ENCODE measurements around the gene TRAM2.
A peak's percentile ranks its signal among the peaks of the same experiment; 100 is the strongest.

TRAM2 gene

GRCh38 chr6:52544602-52545405 lies 32.1 kb downstream of the TRAM2 start:
- Histone ChIP-seq H3K4me1 (ENCODE audit: insufficient read depth, poor library complexity, severe bottlenecking) (peaks cover 64% of the 10 kb centered on the region), H3K27ac (ENCODE audit: poor library complexity, severe bottlenecking) (peak overlapping the region; percentile 89), H3K27me3 (ENCODE audit: insufficient read depth, poor library complexity, severe bottlenecking) (no peaks in the 10 kb centered on the region), H3K4me3 (ENCODE audit: severe bottlenecking) (no peak overlapping the region), H3K36me3 (ENCODE audit: low read depth) (peaks cover 13% of the 10 kb centered on the region), H3K9me3 (ENCODE audit: severe bottlenecking) (no peaks in the 10 kb centered on the region)
- DNase-seq (ENCODE audit: low spot score): no peak
- ATAC-seq (ENCODE audit: low read depth): no peak
- TF ChIP-seq, protein P1, sequence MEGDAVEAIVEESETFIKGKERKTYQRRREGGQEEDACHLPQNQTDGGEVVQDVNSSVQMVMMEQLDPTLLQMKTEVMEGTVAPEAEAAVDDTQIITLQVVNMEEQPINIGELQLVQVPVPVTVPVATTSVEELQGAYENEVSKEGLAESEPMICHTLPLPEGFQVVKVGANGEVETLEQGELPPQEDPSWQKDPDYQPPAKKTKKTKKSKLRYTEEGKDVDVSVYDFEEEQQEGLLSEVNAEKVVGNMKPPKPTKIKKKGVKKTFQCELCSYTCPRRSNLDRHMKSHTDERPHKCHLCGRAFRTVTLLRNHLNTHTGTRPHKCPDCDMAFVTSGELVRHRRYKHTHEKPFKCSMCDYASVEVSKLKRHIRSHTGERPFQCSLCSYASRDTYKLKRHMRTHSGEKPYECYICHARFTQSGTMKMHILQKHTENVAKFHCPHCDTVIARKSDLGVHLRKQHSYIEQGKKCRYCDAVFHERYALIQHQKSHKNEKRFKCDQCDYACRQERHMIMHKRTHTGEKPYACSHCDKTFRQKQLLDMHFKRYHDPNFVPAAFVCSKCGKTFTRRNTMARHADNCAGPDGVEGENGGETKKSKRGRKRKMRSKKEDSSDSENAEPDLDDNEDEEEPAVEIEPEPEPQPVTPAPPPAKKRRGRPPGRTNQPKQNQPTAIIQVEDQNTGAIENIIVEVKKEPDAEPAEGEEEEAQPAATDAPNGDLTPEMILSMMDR (IDR thresholded peaks at IDR 0.05; ENCODE audit: poor library complexity, severe bottlenecking): no peak

- Histone ChIP-seq H3K27ac (ENCODE audit: poor library complexity, severe bottlenecking) (peak overlapping the region; percentile 89), H3K27me3 (ENCODE audit: insufficient read depth, poor library complexity, severe bottlenecking) (no peaks in the 10 kb centered on the region), H3K9me3 (ENCODE audit: severe bottlenecking) (no peaks in the 10 kb centered on the region), H3K4me1 (ENCODE audit: insufficient read depth, poor library complexity, severe bottlenecking) (peaks cover 67% of the 10 kb centered on the region), H3K4me3 (ENCODE audit: severe bottlenecking) (no peak overlapping the region), H3K36me3 (ENCODE audit: low read depth) (peaks cover 8% of the 10 kb centered on the region; the same call in 1 of the 2 replicates)
- TF ChIP-seq, protein P1 (IDR thresholded peaks at IDR 0.05; ENCODE audit: poor library complexity, severe bottlenecking): no peak
- peak; percentile 71 for ATAC-seq (ENCODE audit: low read depth)
- DNase-seq (ENCODE audit: low spot score): no peak
These were observed 32.9 kb downstream of the TRAM2 start for GRCh38 chr6:52543729-52544601.

- Histone ChIP-seq H3K36me3 (ENCODE audit: low read depth) (peaks cover 8% of the 10 kb centered on the region; the same call in 1 of the 2 replicates), H3K4me1 (ENCODE audit: insufficient read depth, poor library complexity, severe bottlenecking) (peaks cover 73% of the 10 kb centered on the region), H3K27ac (ENCODE audit: poor library complexity, severe bottlenecking) (peak overlapping the region; percentile 89), H3K27me3 (ENCODE audit: insufficient read depth, poor library complexity, severe bottlenecking) (no peaks in the 10 kb centered on the region), H3K9me3 (ENCODE audit: severe bottlenecking) (no peaks in the 10 kb centered on the region), H3K4me3 (ENCODE audit: severe bottlenecking) (no peak overlapping the region)
- TF ChIP-seq, protein P1 (IDR thresholded peaks at IDR 0.05; ENCODE audit: poor library complexity, severe bottlenecking): no peak
- ATAC-seq (ENCODE audit: low read depth) (no peak), DNase-seq (ENCODE audit: low spot score) (no peak)
These were observed 33.6 kb downstream of the TRAM2 start for GRCh38 chr6:52543262-52543661.

GRCh38 chr6:52541135-52541534 lies 35.7 kb downstream of the TRAM2 start:
- Histone ChIP-seq H3K36me3 (ENCODE audit: low read depth) (peaks cover 6% of the 10 kb centered on the region; the same call in 1 of the 2 replicates), H3K4me1 (ENCODE audit: insufficient read depth, poor library complexity, severe bottlenecking) (peaks cover 81% of the 10 kb centered on the region), H3K4me3 (ENCODE audit: severe bottlenecking) (no peak overlapping the region), H3K27me3 (ENCODE audit: insufficient read depth, poor library complexity, severe bottlenecking) (no peaks in the 10 kb centered on the region), H3K9me3 (ENCODE audit: severe bottlenecking) (no peaks in the 10 kb centered on the region), H3K27ac (ENCODE audit: poor library complexity, severe bottlenecking) (peak overlapping the region; percentile 89)
- ATAC-seq (ENCODE audit: low read depth) (no peak), DNase-seq (ENCODE audit: low spot score) (no peak)
- TF ChIP-seq, protein P1 (IDR thresholded peaks at IDR 0.05; ENCODE audit: poor library complexity, severe bottlenecking): no peak

Measured in RWPE2 (cell line).